SK-N-SH treated with all-trans-retinoic acid at 6 μM for 48 hours (cell line): Measurements from ENCODE around the gene PICK1.
"Not testable (repeated sequence)": the region's sequence is repeated elsewhere in the genome, so short reads cannot be mapped to it uniquely, and the experiment has no call there.

Experiments used
- ISL1 ChIP-seq: fragments of 250-450 bp; sonication (Bioruptor Pico); IDR thresholded peaks from 2 replicates; pipeline ENCODE4 v2.1.2; 2022; ENCODE audit warnings: mild to moderate bottlenecking, moderate library complexity
- TOX ChIP-seq: fragments of 250-450 bp; sonication (Bioruptor Pico); IDR thresholded peaks from 2 replicates; pipeline ENCODE4 v1.8.0; 2021; ENCODE audit warnings: mild to moderate bottlenecking, moderate library complexity, borderline replicate concordance
- ZFP30 ChIP-seq: fragments of 450-650 bp; formaldehyde crosslinking; IDR thresholded peaks from 2 replicates; pipeline ENCODE4 v1.5.0; 2022; ENCODE audit warnings: mild to moderate bottlenecking, moderate library complexity
- ZNF8 ChIP-seq: fragments of 450-650 bp; formaldehyde crosslinking; IDR thresholded peaks from 2 replicates; pipeline ENCODE4 v1.5.0; 2020; ENCODE audit warnings: mild to moderate bottlenecking, moderate library complexity
- TF ChIP-seq, protein P1 (sequence below): fragments of 250-450 bp; sonication (Bioruptor Pico); IDR thresholded peaks from 2 replicates; pipeline ENCODE4 v1.5.1; 2020; ENCODE audit warnings: low read depth, mild to moderate bottlenecking, moderate library complexity
- TF ChIP-seq, protein P2 (sequence below): fragments of 250-450 bp; sonication (Bioruptor Pico); IDR thresholded peaks from 2 replicates; pipeline ENCODE4 v1.8.0; 2020; ENCODE audit warnings: mild to moderate bottlenecking, moderate library complexity, borderline replicate concordance
- TF ChIP-seq, protein P3 (sequence below): fragments of 250-450 bp; sonication (Bioruptor Pico); IDR thresholded peaks from 2 replicates; pipeline ENCODE4 v1.5.0; 2020; ENCODE audit warnings: mild to moderate bottlenecking, moderate library complexity
- TF ChIP-seq, protein P4 (sequence below): fragments of 250-450 bp; sonication (Bioruptor Pico); IDR thresholded peaks from 2 replicates; pipeline ENCODE4 v1.5.1; 2021; ENCODE audit warnings: mild to moderate bottlenecking, moderate library complexity

DNA sequence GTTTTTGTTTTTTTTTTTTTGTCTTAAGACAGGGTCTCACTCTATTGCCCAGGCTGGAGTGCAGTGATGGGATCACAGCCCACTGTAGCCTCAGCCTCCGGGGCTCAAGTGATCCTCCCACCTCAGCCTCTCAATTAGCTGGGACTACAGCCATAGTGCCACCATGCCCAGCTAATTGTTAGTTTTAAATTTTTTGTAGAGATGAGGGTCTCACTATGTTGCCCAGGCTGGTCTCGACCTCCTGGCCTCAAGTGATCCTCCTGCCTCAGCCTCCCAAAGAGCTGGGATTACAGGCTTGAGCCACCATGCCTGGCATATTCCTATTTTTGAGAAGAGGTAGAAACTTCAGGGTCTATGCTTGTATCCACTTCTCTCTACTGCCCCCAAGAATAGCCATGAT, 61.5 kb downstream of the PICK1 start:
- TF ChIP-seq, protein P1, sequence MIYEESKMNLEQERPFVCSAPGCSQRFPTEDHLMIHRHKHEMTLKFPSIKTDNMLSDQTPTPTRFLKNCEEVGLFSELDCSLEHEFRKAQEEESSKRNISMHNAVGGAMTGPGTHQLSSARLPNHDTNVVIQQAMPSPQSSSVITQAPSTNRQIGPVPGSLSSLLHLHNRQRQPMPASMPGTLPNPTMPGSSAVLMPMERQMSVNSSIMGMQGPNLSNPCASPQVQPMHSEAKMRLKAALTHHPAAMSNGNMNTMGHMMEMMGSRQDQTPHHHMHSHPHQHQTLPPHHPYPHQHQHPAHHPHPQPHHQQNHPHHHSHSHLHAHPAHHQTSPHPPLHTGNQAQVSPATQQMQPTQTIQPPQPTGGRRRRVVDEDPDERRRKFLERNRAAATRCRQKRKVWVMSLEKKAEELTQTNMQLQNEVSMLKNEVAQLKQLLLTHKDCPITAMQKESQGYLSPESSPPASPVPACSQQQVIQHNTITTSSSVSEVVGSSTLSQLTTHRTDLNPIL (CRISPR knock-in tag): not testable (repeated sequence)
- TF ChIP-seq ZFP30 (CRISPR knock-in tag); TOX (CRISPR knock-in tag); ZNF8 (CRISPR knock-in tag); ISL1: not testable (repeated sequence)
- TF ChIP-seq, protein P2, sequence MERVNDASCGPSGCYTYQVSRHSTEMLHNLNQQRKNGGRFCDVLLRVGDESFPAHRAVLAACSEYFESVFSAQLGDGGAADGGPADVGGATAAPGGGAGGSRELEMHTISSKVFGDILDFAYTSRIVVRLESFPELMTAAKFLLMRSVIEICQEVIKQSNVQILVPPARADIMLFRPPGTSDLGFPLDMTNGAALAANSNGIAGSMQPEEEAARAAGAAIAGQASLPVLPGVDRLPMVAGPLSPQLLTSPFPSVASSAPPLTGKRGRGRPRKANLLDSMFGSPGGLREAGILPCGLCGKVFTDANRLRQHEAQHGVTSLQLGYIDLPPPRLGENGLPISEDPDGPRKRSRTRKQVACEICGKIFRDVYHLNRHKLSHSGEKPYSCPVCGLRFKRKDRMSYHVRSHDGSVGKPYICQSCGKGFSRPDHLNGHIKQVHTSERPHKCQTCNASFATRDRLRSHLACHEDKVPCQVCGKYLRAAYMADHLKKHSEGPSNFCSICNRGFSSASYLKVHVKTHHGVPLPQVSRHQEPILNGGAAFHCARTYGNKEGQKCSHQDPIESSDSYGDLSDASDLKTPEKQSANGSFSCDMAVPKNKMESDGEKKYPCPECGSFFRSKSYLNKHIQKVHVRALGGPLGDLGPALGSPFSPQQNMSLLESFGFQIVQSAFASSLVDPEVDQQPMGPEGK (CRISPR knock-in tag): not testable (repeated sequence)
- TF ChIP-seq, protein P3, sequence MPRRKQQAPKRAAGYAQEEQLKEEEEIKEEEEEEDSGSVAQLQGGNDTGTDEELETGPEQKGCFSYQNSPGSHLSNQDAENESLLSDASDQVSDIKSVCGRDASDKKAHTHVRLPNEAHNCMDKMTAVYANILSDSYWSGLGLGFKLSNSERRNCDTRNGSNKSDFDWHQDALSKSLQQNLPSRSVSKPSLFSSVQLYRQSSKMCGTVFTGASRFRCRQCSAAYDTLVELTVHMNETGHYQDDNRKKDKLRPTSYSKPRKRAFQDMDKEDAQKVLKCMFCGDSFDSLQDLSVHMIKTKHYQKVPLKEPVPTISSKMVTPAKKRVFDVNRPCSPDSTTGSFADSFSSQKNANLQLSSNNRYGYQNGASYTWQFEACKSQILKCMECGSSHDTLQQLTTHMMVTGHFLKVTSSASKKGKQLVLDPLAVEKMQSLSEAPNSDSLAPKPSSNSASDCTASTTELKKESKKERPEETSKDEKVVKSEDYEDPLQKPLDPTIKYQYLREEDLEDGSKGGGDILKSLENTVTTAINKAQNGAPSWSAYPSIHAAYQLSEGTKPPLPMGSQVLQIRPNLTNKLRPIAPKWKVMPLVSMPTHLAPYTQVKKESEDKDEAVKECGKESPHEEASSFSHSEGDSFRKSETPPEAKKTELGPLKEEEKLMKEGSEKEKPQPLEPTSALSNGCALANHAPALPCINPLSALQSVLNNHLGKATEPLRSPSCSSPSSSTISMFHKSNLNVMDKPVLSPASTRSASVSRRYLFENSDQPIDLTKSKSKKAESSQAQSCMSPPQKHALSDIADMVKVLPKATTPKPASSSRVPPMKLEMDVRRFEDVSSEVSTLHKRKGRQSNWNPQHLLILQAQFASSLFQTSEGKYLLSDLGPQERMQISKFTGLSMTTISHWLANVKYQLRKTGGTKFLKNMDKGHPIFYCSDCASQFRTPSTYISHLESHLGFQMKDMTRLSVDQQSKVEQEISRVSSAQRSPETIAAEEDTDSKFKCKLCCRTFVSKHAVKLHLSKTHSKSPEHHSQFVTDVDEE (CRISPR knock-in tag): not testable (repeated sequence)
- TF ChIP-seq, protein P4, sequence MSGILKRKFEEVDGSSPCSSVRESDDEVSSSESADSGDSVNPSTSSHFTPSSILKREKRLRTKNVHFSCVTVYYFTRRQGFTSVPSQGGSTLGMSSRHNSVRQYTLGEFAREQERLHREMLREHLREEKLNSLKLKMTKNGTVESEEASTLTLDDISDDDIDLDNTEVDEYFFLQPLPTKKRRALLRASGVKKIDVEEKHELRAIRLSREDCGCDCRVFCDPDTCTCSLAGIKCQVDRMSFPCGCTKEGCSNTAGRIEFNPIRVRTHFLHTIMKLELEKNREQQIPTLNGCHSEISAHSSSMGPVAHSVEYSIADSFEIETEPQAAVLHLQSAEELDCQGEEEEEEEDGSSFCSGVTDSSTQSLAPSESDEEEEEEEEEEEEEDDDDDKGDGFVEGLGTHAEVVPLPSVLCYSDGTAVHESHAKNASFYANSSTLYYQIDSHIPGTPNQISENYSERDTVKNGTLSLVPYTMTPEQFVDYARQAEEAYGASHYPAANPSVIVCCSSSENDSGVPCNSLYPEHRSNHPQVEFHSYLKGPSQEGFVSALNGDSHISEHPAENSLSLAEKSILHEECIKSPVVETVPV (CRISPR knock-in tag): not testable (repeated sequence)
